ENCODE data around the gene SLC25A42. TPM values are rescaled to one million over a fixed set of nuclear protein-coding genes. Genes with fewer than 3 reads are reported as not detected.

Gene SLC25A42
- total RNA-seq, 2 donors from 2014 or later: 6.6 to 7.2 TPM

- TF ChIP-seq CTCF (conservative IDR thresholded peaks at IDR 0.05): no peak
- Mint-ChIP-seq H3K36me3 (ENCODE audit: low read depth) (peaks cover 6% of the 10 kb centered on the region), H3K27ac (no peak overlapping the region), H3K4me3 (no peak overlapping the region), H3K9me3 (no peaks in the 10 kb centered on the region), H3K27me3 (ENCODE audit: insufficient read depth) (peaks cover 45% of the 10 kb centered on the region), H3K4me1 (peaks cover 9% of the 10 kb centered on the region)
- Histone ChIP-seq H3K4me3 (ENCODE audit: low read length) (no peak overlapping the region), H3K36me3 (ENCODE audit: control insufficient read depth, insufficient read depth, low read length) (no peaks in the 10 kb centered on the region), H3K9me3 (ENCODE audit: control insufficient read depth, low read length) (no peaks in the 10 kb centered on the region), H3K9ac (ENCODE audit: extremely low read depth, low read length, poor library complexity, severe bottlenecking) (no peak overlapping the region), H3K27me3 (ENCODE audit: control insufficient read depth, insufficient read depth, low read length, poor library complexity, severe bottlenecking) (no peaks in the 10 kb centered on the region), H3K4me1 (ENCODE audit: control insufficient read depth, insufficient read depth, low read length) (peaks cover 5% of the 10 kb centered on the region), H3K27ac (ENCODE audit: low read depth, low read length) (no peak overlapping the region)
- 96 to 98% methylated on average over 5 to 8 of the region's 8 CpGs for whole genome bisulfite sequencing, 2 experiments (ENCODE audit: insufficient coverage in 1 of 2, insufficient read length in 1 of 2)
- no peak for DNase-seq
Observed at GRCh38 chr19:19071897-19072296, 8.1 kb downstream of the SLC25A42 start.

GRCh38 chr19:19074196-19074882 is 10.5 kb downstream of the SLC25A42 start:
- no peak for TF ChIP-seq CTCF (conservative IDR thresholded peaks at IDR 0.05)
- H3K27ac Mint-ChIP-seq: no peak overlapping the region
- Histone ChIP-seq H3K27ac (ENCODE audit: low read depth, low read length) (no peak overlapping the region), H3K4me3 (ENCODE audit: low read length) (no peak overlapping the region), H3K4me1 (ENCODE audit: control insufficient read depth, insufficient read depth, low read length) (peaks cover 5% of the 10 kb centered on the region), H3K36me3 (ENCODE audit: control insufficient read depth, insufficient read depth, low read length) (no peaks in the 10 kb centered on the region), H3K9me3 (ENCODE audit: control insufficient read depth, low read length) (no peaks in the 10 kb centered on the region), H3K9ac (ENCODE audit: extremely low read depth, low read length, poor library complexity, severe bottlenecking) (no peak overlapping the region), H3K27me3 (ENCODE audit: control insufficient read depth, insufficient read depth, low read length, poor library complexity, severe bottlenecking) (no peaks in the 10 kb centered on the region)
- H3K4me1 Mint-ChIP-seq: peaks cover 9% of the 10 kb centered on the region
- DNase-seq: no peak
- 68 to 77% methylated on average over 11 to 13 of the region's 13 CpGs for WGBS, 2 experiments (ENCODE audit: insufficient coverage in 1 of 2, insufficient read length in 1 of 2)
- H3K9me3 Mint-ChIP-seq: no peaks in the 10 kb centered on the region
- peaks cover 8% of the 10 kb centered on the region for H3K36me3 Mint-ChIP-seq (ENCODE audit: low read depth)
- no peak overlapping the region for H3K4me3 Mint-ChIP-seq
- peaks cover 46% of the 10 kb centered on the region for H3K27me3 Mint-ChIP-seq (ENCODE audit: insufficient read depth)

GRCh38 chr19:19075126-19075525 is 11.3 kb downstream of the SLC25A42 start:
- Histone ChIP-seq H3K27me3 (ENCODE audit: control insufficient read depth, insufficient read depth, low read length, poor library complexity, severe bottlenecking) (no peaks in the 10 kb centered on the region), H3K36me3 (ENCODE audit: control insufficient read depth, insufficient read depth, low read length) (no peaks in the 10 kb centered on the region), H3K4me3 (ENCODE audit: low read length) (no peak overlapping the region), H3K9me3 (ENCODE audit: control insufficient read depth, low read length) (no peaks in the 10 kb centered on the region), H3K9ac (ENCODE audit: extremely low read depth, low read length, poor library complexity, severe bottlenecking) (no peak overlapping the region), H3K4me1 (ENCODE audit: control insufficient read depth, insufficient read depth, low read length) (peaks cover 5% of the 10 kb centered on the region), H3K27ac (ENCODE audit: low read depth, low read length) (no peak overlapping the region)
- H3K27me3 Mint-ChIP-seq (ENCODE audit: insufficient read depth): peaks cover 49% of the 10 kb centered on the region
- TF ChIP-seq CTCF (conservative IDR thresholded peaks at IDR 0.05): no peak
- DNase-seq: no peak
- WGBS, 2 experiments (ENCODE audit: insufficient coverage in 1 of 2, insufficient read length in 1 of 2): 95 to 97% methylated on average over 4 to 8 of the region's 8 CpGs
- peaks cover 8% of the 10 kb centered on the region for H3K36me3 Mint-ChIP-seq (ENCODE audit: low read depth)
- no peaks in the 10 kb centered on the region for H3K9me3 Mint-ChIP-seq
- peaks cover 9% of the 10 kb centered on the region for H3K4me1 Mint-ChIP-seq
- no peak overlapping the region for H3K4me3 Mint-ChIP-seq
- no peak overlapping the region for H3K27ac Mint-ChIP-seq
